Spinal cord (tissue), 10 donors: ENCODE data around the gene MSI2. TPM values are rescaled to one million over a fixed set of nuclear protein-coding genes. Genes with fewer than 3 reads are reported as not detected.

Source experiments
- DNase-seq, 6 donors: peaks; one replicate each; pipeline versions ENCODE4 v3.0.0 to v3.0.0-alpha.2; 2013 to 2015; ENCODE audit warnings: low spot score in 6 of 6, low read depth in 4 of 6
- H3K27ac ChIP-seq: one replicate; pipeline ENCODE4 v1.5.1; 2013; ENCODE audit warnings: low read depth, low read length, control low read depth
- H3K27me3 ChIP-seq: one replicate; pipeline ENCODE4 v1.6.1; 2013; ENCODE audit warnings: low read length; ENCODE audit not compliant: control insufficient read depth, insufficient read depth
- H3K36me3 ChIP-seq: one replicate; pipeline ENCODE4 v1.6.1; 2013; ENCODE audit warnings: low read length; ENCODE audit not compliant: control insufficient read depth, insufficient read depth
- H3K4me1 ChIP-seq: one replicate; pipeline ENCODE4 v1.6.1; 2013; ENCODE audit warnings: low read length; ENCODE audit not compliant: control insufficient read depth, insufficient read depth
- H3K4me3 ChIP-seq: one replicate; pipeline ENCODE4 v1.5.1; 2013; ENCODE audit warnings: low read depth, low read length, control low read depth
- H3K9me3 ChIP-seq: one replicate; pipeline ENCODE4 v1.6.1; 2013; ENCODE audit warnings: low read length; ENCODE audit not compliant: control insufficient read depth, insufficient read depth
- WGBS: methylation state at CpG from one replicate; pipeline ENCODE4 v1.1.5; 2013; ENCODE audit warnings: missing lambda C conversion rate; ENCODE audit not compliant: insufficient coverage; 5-methylcytosine and 5-hydroxymethylcytosine counted together
- polyA plus RNA-seq, 2 donors: library from polyadenylated mRNA; unstranded; fragments of 120-200 nt; gene quantifications; one replicate each; pipeline ENCODE4 v1.2.1, GENCODE V29; 2013; ENCODE audit not compliant: insufficient read length in 2 of 2
- total RNA-seq, 2 donors: library from RNA; depleted of rRNA in 1 of 2; stranded (reverse); fragments of 120-200 nt in 1 of 2; fragments of >200 nt in 1 of 2; gene quantifications; one replicate each; pipeline versions ENCODE4 v1.2.3 to v1.2.4, GENCODE V29; 2013 to 2014
- donor health status: healthy.

The MSI2 gene
- total and polyA plus RNA-seq, 4 donors = 92.8 to 167 (median 109) TPM

GRCh38 chr17:57677301-57677700, 421.0 kb downstream of the MSI2 start:
- DNase-seq = no peak
- Histone ChIP-seq H3K36me3 (peaks cover 22% of the 10 kb centered on the region), H3K4me1 (peaks cover 18% of the 10 kb centered on the region), H3K27me3 (no peaks in the 10 kb centered on the region), H3K27ac (no peak overlapping the region), H3K9me3 (no peaks in the 10 kb centered on the region), H3K4me3 (no peak overlapping the region)
- WGBS = 67% methylated on average over 3 of the region's 5 CpGs

DNA sequence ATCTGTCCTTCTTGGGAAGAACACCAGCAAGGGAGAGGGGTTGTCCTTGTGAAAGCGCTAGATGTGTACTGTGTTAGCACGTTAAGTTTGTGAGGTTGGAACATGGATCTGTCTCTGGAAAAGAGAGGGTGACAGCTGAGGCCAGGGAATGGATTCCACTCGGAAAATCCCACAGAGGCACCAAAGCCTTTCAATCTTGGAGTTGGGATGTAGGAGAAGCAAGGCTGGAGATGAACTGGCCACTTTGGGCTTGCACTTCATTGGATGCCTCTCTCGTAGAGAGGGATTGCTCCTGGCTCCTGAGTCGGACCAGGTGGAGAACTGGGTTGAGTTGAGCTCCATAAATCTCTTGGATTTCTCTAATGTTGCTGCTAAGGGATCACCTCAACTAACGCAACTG, 421.5 kb downstream of the MSI2 start:
- H3K27me3 ChIP-seq = no peaks in the 10 kb centered on the region
- WGBS = 86% methylated on average over 5 of the region's 6 CpGs

GRCh38 chr17:57678393-57678792, 422.1 kb downstream of the MSI2 start:
- Histone ChIP-seq H3K4me1 (peaks cover 8% of the 10 kb centered on the region), H3K9me3 (no peaks in the 10 kb centered on the region), H3K36me3 (peaks cover 25% of the 10 kb centered on the region), H3K27me3 (no peaks in the 10 kb centered on the region), H3K27ac (no peak overlapping the region), H3K4me3 (no peak overlapping the region)
- DNase-seq = no peak

More for the DNA sequence above, 421.5 kb downstream of the MSI2 start:
- DNase-seq = no peak
- Histone ChIP-seq H3K4me3 (no peak overlapping the region), H3K36me3 (peaks cover 25% of the 10 kb centered on the region), H3K9me3 (no peaks in the 10 kb centered on the region), H3K27ac (no peak overlapping the region), H3K4me1 (peaks cover 12% of the 10 kb centered on the region)

DNA sequence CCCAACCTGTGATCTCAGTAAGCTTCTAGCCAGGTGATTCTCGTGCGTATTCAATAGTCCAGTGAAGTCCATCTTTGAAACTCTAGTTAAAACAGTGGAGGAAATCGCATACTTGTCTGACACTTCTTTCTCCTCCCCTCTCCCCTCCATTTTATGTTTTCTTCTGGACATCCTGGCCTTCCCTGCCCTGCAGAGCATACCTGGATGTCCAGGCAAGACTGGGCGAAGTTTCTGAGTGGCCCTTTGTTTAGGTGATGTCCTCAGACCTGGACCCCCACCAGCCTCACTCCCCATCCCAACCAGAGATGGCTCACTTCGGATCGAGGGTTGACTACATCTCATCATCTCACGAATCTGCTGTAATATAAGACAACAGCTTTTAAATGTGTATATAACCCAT, 423.0 kb downstream of the MSI2 start:
- Histone ChIP-seq H3K4me1 (peaks cover 8% of the 10 kb centered on the region), H3K27me3 (no peaks in the 10 kb centered on the region), H3K27ac (no peak overlapping the region), H3K4me3 (no peak overlapping the region), H3K36me3 (peaks cover 25% of the 10 kb centered on the region), H3K9me3 (no peaks in the 10 kb centered on the region)
- DNase-seq = no peak
- 100% methylated on average over 1 of the region's 7 CpGs for WGBS

GRCh38 chr17:57679906-57680695, 423.8 kb downstream of the MSI2 start:
- H3K27ac ChIP-seq = no peak overlapping the region
- WGBS = 90% methylated on average over 3 of the region's 10 CpGs
- no peaks in the 10 kb centered on the region for H3K27me3 ChIP-seq
- DNase-seq = peak in 1 of 6 donors; percentile 43
- no peaks in the 10 kb centered on the region for H3K9me3 ChIP-seq
- peaks cover 8% of the 10 kb centered on the region for H3K4me1 ChIP-seq
- H3K36me3 ChIP-seq = peaks cover 25% of the 10 kb centered on the region
- no peak overlapping the region for H3K4me3 ChIP-seq

- no peak for DNase-seq
- 92% methylated on average over 13 of the region's 16 CpGs for WGBS
These were observed 426.4 kb downstream of the MSI2 start for GRCh38 chr17:57682701-57683100.

GRCh38 chr17:57684711-57685498, 428.6 kb downstream of the MSI2 start:
- H3K27me3 ChIP-seq = no peaks in the 10 kb centered on the region
- no peaks in the 10 kb centered on the region for H3K4me1 ChIP-seq
- H3K27ac ChIP-seq = no peak overlapping the region
- no peaks in the 10 kb centered on the region for H3K9me3 ChIP-seq
- no peak for DNase-seq
- peaks cover 8% of the 10 kb centered on the region for H3K36me3 ChIP-seq
- no peak overlapping the region for H3K4me3 ChIP-seq
- WGBS = 87% methylated on average over 5 of the region's 13 CpGs

More at GRCh38 chr17:57682701-57683100, 426.4 kb downstream of the MSI2 start:
- Histone ChIP-seq H3K27ac (no peak overlapping the region), H3K9me3 (no peaks in the 10 kb centered on the region), H3K27me3 (no peaks in the 10 kb centered on the region), H3K36me3 (peaks cover 8% of the 10 kb centered on the region), H3K4me1 (no peaks in the 10 kb centered on the region), H3K4me3 (no peak overlapping the region)

DNA sequence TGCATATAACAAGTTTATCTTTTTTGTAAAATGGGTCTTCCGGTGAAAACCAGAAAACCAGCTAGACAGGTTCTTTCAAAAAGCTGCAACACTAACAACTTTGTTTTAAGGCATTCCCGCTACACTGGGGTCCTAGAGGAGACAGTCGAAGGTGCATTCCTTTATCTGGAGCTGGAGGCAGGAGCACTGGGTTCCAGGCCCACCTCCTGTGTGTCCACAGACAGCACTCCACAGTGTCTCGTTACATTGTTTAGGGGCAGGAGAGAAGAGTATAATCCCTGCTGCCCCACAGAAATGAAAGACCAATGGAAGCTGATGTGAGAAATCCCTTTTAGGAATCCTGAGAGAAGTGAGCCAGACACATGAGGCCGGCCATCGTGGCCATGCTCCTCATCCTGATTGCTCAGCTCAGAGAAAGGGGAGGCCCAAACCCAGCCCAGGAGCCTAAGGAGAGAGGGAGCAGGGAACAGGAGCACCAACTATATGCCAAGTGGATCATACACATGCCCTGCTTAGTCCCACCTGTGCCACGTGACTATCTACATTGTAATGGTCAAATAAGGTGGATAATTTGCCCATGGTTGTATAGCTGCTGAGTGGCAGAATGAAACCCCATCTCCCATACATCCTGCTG, 429.3 kb downstream of the MSI2 start:
- WGBS = 95% methylated on average over 4 of the region's 7 CpGs
- no peaks in the 10 kb centered on the region for H3K9me3 ChIP-seq
- H3K4me1 ChIP-seq = no peaks in the 10 kb centered on the region
- no peak overlapping the region for H3K27ac ChIP-seq
- no peak overlapping the region for H3K4me3 ChIP-seq
- H3K27me3 ChIP-seq = no peaks in the 10 kb centered on the region
- peaks cover 8% of the 10 kb centered on the region for H3K36me3 ChIP-seq
- DNase-seq = no peak

GRCh38 chr17:57687642-57688041, 431.3 kb downstream of the MSI2 start:
- no peak overlapping the region for H3K4me3 ChIP-seq
- H3K36me3 ChIP-seq = peaks cover 7% of the 10 kb centered on the region
- no peak overlapping the region for H3K27ac ChIP-seq
- H3K27me3 ChIP-seq = no peaks in the 10 kb centered on the region
- no peaks in the 10 kb centered on the region for H3K4me1 ChIP-seq
- no peak for DNase-seq
- no peaks in the 10 kb centered on the region for H3K9me3 ChIP-seq
